WTC11 (cell line): Measurements from ENCODE around the gene OS9.

Experiments
- CTCF ChIP-seq: fragments of 200-600 bp; IDR thresholded peaks from 2 replicates; pipeline ENCODE4 v1.8.0; 2022; ENCODE audit warnings: antibody characterized with exemption
- HMGA2 ChIP-seq: fragments of 250-450 bp; sonication (Bioruptor Pico); IDR thresholded peaks from 2 replicates; pipeline ENCODE4 v1.4.0; 2021; ENCODE audit warnings: mild to moderate bottlenecking, moderate library complexity
- NR3C1 ChIP-seq: sonication (generic); formaldehyde crosslinking; conservative IDR thresholded peaks from 2 replicates; pipeline ENCODE4 v1.8.1; 2023; ENCODE audit warnings: low read depth, mild to moderate bottlenecking, missing genetic modification reagents
- ZNF263 ChIP-seq: sonication (generic); formaldehyde crosslinking; IDR thresholded peaks from 2 replicates; pipeline ENCODE4 v1.8.1; 2022; ENCODE audit warnings: low read depth, mild to moderate bottlenecking, moderate library complexity, missing genetic modification reagents
- TF ChIP-seq, protein P1 (sequence below): sonication (generic); formaldehyde crosslinking; conservative IDR thresholded peaks from 2 replicates; pipeline ENCODE4 v1.8.1; 2023; ENCODE audit warnings: mild to moderate bottlenecking, low read depth, missing genetic modification reagents, moderate library complexity

- TF ChIP-seq ZNF263: no peak
- TF ChIP-seq HMGA2 (CRISPR knock-in tag): no peak
- TF ChIP-seq CTCF: no peak
- TF ChIP-seq, protein P1, sequence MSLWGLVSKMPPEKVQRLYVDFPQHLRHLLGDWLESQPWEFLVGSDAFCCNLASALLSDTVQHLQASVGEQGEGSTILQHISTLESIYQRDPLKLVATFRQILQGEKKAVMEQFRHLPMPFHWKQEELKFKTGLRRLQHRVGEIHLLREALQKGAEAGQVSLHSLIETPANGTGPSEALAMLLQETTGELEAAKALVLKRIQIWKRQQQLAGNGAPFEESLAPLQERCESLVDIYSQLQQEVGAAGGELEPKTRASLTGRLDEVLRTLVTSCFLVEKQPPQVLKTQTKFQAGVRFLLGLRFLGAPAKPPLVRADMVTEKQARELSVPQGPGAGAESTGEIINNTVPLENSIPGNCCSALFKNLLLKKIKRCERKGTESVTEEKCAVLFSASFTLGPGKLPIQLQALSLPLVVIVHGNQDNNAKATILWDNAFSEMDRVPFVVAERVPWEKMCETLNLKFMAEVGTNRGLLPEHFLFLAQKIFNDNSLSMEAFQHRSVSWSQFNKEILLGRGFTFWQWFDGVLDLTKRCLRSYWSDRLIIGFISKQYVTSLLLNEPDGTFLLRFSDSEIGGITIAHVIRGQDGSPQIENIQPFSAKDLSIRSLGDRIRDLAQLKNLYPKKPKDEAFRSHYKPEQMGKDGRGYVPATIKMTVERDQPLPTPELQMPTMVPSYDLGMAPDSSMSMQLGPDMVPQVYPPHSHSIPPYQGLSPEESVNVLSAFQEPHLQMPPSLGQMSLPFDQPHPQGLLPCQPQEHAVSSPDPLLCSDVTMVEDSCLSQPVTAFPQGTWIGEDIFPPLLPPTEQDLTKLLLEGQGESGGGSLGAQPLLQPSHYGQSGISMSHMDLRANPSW (CRISPR knock-in tag): no peak
- TF ChIP-seq NR3C1 (CRISPR knock-in tag): no peak
Measured at GRCh38 chr12:57744777-57745484, 51.0 kb downstream of the OS9 start, which contains the start of gene TSPAN31.
